ENCODE measurements around the gene SH2D2A.

SH2D2A gene

DNA sequence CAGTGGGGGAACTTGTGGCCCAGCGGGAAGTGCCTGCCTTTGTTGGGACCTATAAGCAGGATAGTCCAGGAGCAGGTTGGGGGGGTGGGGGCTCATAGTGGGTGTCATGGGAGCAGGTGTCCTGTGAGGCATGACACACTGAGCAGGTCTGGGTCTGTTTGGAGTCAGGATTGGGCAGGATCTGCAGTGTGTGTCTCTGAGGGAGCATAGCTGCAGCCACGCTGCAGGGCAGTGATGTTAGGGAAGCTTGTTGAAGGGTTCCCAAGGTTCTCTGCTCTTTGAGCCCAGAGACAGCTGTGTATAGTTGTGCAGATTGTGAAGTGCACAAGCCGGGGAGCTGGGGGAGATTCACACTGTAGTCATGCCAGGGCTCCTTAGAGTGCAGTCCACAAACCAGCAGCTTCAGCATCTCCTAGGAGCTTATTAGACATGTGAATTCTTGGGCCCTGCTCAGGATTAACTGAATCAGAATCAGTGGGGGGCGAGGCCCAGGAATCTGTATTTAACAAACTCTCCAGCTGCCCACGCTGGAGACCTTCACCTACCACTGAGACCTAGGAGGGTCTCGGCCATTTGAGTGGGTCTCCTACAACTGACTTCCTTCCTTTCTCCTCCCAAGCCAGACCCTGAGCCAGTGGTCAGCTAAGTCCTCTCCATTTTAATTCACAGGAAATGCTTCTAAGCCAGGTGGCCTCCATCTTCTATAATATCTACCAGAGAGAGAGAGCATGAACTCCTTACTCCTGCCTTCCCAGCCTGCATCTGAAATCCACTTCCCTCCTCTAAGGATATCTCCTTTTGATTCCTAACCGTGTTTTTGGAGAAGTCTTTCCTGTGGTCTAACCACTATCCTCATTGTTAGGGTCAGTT, 31.2 kb upstream of the SH2D2A start:
- no peak for DNase-seq

DNA sequence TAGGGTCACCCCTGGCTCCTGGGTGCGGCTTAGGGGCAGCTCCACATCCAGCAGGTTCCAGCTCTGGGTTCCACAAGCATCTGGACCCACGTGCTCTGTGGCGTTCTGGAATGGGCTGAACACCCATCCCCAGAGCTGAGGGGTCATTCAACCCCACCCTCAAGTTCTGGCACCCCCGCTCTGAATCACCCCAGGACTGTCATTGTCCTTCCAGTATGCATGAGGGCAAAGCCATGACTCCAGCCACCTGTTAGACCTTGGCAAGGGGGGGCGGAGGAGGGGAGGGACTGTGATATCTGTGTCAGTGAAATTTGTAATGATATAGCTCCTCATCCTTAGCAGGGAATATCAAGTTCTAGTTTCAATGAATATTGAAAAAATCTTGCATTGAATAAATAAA, 30.0 kb upstream of the SH2D2A start:
- no peak for DNase-seq

DNA sequence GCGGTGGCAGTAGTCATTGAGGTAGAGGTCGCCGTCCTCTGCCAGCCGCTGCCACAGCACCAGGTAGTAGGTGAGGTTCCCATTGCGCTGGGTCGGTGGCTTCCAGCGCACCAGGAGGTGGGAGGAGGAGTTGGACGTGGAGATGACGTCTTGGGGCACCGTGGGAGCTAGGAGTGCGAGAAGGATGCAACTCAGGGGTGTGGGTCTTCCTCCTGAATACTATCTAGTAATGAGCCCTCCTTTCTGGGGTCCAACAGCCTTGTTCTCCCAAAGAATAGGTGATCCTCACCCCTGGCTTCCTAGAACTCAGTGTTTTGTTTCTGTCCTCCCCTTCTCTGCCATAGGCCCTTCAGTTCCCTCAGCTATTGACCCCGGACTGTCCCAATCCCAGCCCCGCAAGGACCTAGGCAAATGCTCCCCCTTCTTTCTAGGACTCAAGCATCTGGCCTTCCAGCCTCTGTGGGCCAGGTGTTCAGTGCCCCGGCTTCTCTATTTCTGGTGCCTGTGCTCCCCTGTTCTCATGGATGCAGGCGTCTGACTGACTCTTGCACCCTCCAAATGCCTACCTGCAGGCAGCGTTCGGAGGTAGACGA, 29.4 kb upstream of the SH2D2A start:
- no peak for DNase-seq

DNA sequence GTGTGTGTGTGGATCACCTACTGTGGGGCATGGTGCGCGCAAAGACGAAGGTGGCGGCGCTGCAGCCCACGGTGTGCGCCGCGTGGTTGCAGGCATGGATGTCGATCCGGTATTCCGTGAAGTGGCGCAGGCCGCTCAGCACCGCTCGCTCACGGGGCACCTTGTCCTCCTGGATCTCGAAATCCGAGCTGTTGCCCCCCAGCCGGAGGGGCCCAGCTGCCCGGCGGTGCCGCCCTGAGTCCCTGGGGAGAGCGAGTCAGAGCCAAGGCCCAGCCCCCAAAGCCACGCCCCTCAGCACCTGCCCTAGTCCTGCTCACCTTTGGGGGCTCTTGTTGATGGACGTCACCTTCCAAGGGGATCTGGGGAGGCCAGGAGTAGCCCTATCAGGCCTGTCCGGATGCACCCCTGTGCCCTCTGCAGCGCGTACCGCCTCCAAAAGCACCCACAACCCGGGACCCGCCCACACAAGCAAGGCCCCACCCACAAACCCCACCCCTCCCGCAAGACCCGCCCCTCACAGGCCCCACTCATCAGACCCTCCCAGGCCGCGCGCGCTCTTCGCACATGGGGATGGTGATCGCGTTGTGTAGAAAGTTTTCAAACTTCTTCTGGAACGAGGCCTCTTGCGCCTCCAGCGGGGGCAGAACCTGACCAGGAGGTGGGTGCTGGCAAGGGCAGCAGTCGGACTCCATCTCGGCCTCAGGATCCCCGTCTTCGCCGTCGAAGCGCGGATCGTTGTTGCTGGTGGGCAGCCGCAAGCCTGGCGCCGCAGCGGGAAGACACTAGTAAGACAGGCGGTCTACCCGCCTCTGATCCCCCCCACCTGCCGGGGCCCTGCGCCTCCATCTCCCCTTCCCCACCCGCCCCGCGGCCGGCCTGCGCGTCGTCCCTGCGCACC, 28.7 kb upstream of the SH2D2A start:
- DNase-seq, result no peak

DNA sequence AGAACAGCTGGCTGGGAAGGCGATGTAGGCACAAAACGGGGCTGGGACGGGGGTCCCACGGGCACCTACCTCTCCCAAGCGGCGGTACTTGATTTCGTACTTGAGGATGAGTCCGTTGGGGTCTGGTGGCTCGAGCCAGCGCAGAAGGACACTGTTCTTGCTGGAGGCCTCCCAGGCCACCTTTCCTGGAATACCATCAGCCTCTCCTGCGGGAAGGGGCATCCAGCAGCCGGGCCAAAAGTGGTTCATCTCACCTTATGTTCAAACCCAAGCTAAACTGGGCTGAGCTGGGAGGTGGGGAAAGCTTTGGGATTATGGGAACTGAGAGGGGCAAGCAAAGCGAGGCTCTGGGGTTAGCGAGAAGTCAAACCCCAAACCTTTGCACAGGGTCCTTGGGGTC, 28.0 kb upstream of the SH2D2A start:
- DNase-seq, result no peak

DNA sequence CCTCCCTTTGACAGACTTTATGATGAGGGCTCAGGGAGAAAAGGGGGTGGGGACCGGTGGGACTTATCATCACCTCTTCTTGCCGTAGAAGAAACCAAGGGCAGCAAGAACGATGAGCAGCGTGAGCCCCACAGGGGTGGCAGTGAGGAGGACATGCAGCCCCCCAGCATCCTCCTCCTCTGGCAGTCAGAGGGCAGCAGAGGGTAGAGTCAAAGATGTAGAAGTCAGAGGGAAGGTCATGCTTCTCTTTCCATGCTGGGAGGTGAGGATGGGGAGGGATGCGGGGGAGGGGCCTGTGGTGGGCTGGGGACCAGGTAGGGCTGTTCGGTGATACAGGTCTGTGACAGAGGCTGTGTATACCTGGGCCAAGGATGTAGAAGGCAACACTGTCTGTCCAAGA, 27.5 kb upstream of the SH2D2A start:
- DNase-seq, result no peak

DNA sequence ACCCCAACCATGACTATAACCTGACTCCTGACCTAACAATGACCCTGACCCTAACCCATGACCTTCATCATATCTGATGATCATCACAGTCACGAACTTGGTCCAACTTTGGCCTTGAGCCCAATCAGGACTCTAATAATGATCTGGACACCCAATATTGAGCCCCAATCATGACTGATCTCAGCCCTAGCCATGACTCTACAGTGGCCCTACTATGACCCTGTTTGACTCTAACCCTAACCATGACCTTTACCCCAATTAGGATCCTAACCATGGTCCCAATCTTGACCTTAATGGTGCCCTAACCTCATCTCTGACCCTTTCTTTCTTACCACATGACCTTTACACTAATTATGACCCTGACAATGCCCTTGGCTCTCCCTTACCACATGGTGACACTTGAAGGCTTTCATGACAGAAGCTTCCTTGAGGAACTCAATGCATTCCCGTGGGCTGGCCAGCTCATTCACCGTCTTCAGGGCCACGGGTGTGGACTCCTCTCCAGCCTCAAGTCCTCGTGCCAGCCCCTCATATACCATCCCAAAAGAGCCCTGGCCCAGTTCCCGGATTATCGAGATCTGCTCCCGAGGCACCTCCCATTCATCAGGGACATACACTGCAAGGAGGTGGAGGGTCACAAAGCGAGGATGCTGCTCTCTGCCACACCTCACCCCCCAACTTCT, 26.1 kb upstream of the SH2D2A start:
- no peak for DNase-seq

DNA sequence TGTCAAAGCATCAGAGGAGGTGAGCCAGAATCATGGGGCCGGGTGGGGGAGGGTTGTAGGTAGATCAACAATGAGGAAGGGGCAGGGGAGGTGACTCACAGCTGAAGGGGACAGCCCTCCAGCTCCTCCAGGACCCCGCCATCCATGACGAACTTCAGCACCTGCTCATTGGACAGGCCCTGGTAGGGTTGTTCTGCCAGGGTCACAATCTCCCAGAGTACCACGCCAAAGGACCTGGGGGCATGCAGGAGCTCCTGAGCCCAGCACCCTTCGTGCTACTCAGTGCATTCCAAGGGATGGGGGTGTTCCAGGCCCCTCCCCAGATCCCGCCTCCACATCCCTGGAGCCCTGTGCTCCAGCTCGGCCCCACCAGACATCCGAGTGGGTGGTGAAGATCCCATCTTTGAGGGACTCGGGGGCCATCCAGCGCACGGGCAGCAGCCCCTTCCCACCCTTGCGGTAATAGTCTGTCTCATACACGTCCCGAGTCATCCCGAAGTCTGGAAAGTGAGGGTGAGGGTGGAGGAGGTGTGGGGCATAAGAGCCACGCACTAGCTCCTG, 24.7 kb upstream of the SH2D2A start:
- DNase-seq, result no peak

DNA sequence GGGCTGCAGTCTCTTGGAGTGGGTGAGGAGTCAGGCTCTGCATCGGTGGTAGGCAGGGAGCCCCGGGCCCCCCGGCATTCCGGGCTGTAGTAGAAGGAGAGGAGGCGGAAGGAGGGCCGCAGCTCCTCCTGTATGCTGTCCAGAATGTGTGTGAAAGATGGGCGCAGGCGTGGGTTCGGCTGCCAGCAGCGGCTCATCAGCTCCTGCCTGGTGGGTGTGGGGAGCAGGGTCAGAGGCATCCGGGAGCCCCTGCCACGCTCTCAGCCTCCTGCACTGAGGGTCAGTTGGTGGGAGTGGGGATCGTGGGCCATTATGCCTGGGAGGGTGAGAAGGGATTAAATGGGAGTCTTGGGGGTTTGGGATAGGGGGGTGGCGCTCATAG, 24.2 kb upstream of the SH2D2A start:
- no peak for DNase-seq

DNA sequence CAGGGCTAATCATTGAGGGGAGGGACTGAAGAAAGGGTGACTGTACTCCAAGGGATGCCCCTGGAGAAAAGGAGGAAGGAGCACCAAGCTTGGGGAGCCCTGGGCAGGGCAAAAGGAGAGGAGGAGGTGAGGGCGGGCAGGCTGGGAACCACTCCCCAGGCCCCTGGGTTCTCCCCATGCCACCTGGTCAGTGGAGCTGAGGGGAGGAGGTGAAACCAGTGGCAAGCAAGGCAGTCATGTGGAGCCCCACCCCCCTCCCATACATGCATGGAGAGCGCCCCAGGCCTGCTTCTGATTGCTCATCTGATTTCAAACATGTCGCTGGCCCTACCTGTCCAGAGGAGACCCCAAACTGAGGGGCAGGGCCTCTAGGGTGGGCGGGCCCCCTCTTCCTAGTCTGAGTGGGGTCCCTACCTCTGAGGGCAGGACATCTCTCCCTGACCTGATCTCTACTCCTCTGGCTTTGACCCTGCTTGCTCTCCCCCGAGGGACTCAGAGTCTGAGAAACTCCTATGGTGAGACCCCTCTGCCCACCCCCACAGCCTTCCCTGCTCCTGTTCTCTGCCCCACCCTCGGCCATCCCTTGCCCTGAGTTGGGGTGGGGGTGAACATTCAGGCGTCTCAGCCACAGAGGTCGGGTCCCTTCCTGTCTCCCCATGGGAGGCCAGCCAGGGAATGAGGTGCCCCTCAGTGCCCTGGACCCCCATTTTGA, 23.7 kb upstream of the SH2D2A start:
- DNase-seq, result no peak

DNA sequence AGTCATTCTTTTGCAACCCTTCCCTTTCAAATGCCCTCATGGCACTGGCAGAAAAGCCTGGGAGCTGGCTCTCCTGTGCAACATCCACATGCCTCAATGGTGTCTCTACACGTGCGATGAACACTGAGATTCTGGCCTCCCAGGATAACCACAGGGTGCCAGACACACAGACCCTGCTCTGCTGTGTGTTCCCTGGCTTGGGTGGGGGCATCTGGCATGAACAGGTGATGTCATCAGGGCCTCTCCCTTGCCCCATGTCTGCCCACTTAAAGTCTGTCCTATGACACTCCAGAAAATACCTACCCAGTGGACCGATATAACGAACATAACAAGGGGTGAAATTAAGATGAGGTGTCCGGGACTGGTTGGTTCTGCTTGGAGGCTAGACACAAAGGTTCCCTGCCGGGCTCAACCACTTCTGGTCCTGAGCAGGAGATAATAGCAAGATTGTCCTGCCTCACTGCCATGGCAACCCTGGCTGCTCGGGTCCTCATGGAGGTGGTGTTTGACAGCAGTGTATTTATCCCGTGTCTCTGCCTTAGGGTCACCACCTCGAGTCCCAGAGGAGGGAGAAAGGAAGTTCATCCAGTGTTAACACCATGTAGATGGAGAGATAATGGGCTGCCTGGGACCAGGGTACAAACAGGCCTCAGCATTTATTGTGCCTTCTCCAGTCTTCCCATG, 22.9 kb upstream of the SH2D2A start:
- DNase-seq, result no peak

DNA sequence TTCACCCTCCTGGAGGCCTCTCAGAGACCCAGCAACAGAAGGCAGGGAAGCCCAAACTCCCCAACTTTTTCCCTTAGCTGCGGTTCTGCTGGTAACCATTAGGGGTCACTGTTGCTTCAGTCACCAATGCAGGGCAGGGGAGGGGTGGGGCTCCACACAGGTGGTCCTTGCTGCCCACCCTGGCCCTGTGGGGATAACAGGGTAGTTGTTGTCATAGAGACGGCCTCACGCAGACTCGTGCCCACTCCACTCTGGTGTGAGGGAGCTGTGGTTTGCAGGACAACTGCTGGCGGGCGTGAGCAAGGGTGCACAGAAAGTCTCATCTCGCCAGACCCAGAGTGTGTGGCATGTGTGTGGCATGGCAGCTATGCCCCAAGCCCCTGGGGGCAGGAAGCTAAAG, 22.3 kb upstream of the SH2D2A start:
- DNase-seq, result peak; percentile 48

DNA sequence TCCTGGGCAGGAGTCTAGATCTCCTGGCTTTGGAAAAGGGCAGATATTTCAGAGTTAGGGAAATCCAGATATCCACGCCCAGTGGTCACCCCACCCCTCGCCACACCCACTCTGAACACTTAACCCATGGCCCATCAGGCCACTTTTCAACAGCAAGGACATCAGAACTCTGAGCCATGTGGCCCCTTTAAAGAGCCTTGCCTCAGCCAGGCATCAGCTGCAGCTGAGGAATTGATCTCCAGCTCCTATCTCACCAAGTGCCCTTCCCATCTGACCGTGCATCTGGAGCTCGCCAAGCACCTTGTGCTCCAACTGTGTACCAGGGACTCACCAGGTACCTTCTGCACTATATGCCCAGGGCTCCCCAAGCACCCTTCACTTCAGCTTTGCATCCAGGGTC, 20.2 kb upstream of the SH2D2A start:
- DNase-seq, result no peak

DNA sequence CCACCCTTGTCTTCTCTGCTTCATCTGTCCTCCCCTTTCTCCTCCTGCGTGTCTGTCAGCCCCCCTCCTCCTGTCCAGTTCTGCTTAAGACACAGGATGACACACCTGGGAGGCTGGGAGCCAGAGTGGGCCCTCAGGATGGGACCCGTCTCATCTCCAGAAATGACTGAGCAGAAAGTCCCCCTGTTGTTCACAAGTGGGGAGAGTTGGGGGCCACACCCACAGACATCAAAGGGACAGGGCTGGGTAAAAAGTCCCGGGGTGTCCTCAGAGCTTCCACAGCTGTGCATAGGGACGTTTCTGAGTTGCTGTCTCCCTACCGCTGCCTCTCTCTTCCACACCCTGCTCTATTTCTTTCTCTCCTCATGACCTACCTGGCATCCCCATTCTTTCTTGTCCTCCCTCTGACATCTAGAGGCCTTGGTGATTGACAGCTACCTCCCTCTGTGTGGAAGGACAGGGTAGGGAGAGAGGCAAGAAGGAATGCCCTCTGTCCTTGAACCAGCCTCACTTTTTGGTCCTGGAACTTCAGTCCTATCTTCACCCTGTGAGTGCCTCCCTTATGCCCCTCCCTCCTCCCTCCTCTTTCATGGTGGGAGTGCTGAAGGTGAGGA, 19.5 kb upstream of the SH2D2A start:
- DNase-seq, result peak; percentile 62

DNA sequence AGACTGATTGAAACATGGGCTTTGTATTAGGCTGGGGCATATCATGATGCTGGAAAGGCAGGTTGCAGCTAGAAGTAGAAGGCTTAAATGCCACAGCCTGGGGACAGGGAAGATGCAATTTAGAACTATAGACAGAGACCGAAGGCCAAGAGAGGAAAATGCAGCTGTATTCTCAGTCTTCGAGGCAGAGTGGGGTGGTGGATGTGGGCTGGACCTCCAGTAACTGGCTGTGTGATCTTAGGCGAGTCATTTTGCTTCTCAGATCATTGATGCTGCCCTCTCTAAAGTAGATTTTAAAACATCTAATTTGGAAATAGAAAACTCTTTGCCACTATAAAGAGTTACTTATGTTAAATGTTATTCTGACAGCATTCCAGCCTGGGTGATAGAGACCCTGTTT, 17.7 kb upstream of the SH2D2A start:
- no peak for DNase-seq

DNA sequence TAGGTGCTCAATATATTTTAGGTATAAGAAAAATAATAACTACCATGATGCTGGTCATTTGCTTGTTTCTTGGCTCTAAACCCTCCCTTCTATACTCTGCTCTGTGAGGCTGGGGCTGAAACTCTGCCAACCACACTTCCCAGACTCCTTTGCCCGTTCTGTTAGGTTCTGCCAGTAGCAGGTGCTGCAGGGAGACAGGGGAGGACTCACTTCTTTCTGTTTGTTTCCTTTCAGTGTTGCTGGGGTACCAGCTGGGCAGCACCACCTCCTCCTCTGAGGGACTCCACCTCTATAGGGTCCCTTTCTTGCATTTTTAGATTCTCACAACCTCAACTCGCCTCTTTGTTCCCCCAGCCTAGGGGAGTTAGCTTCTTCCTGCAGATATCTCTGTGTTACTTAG, 17.0 kb upstream of the SH2D2A start:
- DNase-seq, result no peak

DNA sequence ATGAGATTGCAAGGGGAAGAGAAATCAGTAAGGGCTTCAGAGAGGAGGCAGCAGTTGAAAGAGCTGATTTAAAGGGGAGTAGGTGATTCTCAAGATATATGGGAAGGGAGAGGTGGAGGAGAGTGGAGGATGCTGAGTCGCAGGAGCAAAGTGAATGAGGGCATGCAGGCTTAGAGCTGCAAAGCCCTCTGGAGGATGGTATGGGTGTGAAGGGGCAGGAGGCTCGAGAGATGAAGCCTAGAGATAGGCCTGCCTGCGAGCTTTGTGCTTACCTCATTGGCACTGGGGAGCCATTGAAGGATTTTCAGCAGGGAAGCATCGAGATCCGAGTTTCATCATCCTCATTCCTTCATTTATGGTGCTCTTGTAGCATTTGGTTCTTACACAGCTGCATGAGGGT, 15.8 kb upstream of the SH2D2A start:
- no peak for DNase-seq

DNA sequence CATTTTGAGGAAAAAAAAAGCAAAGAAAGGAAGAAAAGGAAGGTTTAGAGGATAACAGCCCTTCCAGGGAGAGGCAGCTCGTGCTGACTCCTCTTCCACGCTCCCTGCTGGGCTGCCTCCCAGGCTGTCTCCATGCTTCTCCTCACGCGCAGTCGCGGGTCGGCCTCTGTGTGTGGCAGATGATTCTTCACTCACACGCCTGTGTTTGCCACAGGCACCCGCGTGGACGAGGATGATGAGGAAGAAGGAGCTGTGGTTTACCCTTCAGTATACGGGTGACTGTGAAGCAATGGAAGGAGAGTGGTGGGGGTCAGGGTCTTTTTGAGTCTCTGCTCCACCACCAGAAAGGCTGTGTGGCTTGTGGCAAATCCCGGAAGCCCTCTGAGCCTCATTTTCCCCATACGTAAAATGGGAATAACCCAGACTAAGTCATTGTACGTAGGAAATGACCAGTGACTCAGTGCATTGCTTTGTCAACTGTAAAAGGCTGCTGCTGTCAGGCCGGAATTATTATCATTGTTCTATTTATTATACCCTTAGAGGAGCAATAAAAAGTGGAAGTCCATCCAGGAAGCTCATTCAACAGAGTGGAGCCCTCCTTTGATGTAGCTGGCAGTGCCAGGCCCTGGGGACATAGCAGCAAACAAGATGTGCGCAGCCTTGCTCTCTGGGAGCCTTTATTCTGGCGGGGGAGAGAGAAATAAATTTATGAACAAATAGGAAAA, 11.9 kb upstream of the SH2D2A start:
- DNase-seq, result no peak

DNA sequence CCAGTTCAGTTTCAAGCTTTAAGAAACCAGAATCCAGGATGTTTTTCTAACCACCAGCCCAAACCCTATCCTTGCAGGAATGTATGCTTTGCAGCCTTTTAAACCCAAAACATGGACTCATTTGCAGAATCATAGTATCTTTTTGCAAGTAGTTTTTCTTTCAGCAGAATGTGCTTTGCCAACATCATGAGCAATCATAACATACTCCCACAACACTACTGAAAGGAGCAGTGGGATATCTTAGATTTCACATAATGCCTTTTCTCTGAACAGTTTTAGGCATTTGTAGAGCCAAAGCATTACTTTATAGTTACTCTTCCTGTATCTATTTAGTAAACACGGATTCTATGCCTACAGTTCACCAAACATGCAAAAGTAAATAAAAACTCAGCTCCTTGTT, 10.0 kb upstream of the SH2D2A start:
- no peak for DNase-seq

DNA sequence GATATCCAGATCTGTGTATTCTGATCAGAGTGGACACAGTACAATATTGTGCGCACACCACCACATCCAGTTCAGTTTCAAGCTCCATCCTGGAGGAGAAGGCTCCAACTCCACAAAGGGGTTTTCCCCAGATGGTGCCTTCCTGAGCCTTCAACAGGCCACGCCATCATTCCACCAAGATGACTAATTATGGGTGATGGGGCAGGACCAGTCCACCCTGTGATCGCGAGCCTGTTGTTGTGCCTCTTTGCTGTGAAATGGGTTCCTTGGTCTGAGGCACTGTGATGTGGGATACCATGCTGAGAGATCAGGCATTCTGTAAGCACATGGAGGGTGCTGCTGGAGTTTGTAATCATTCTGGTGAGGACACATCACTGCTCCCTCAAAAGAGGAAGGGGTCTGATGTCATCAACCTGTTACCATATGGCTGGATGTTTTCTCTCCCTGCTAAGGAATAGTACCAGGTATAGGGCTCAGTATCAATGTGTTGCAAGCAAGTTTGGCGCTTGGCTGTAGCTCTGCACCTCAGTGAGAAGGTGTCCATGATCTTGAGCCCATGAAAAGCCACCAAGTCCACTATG, 6.7 kb upstream of the SH2D2A start:
- no peak for DNase-seq
